Jurkat, Clone E6-1 (cell line): ENCODE measurements around the gene C16orf82.

Experiments
- DNase-seq: peaks from one replicate; pipeline ENCODE4 v3.0.0-alpha.2; 2011; ENCODE audit warnings: low read depth, low spot score
- H3K4me3 ChIP-seq: 2 replicates; pipeline ENCODE4 v1.5.1; 2011; ENCODE audit warnings: mild to moderate bottlenecking, low read length, control low read depth, moderate library complexity

Gene C16orf82

GRCh38 chr16:27113341-27113841 is 46.7 kb downstream of the C16orf82 start:
- H3K4me3 ChIP-seq: no peak overlapping the region
- DNase-seq: no peak

GRCh38 chr16:27114006-27114405 is 47.3 kb downstream of the C16orf82 start:
- DNase-seq: no peak
- H3K4me3 ChIP-seq: no peak overlapping the region

- no peak overlapping the region for H3K4me3 ChIP-seq
- DNase-seq: no peak
Observed at GRCh38 chr16:27118526-27118925, 51.8 kb downstream of the C16orf82 start.
